Hepatocyte (in vitro differentiated cells): Measurements from ENCODE around the gene CMIP.

Source experiments
- EZH2 ChIP-seq: fragments of 200-600 bp; sonication (generic); IDR thresholded peaks from 2 replicates; pipeline ENCODE4 v1.6.1; 2016; ENCODE audit warnings: antibody characterized with exemption, mild to moderate bottlenecking, borderline replicate concordance
- EZH2phosphoT487 ChIP-seq: fragments of 200-600 bp; sonication (generic); IDR thresholded peaks from one replicate; pipeline ENCODE4 v1.6.1; 2018; ENCODE audit warnings: antibody characterized with exemption, mild to moderate bottlenecking, low read depth, moderate library complexity; ENCODE audit not compliant: unreplicated experiment, severe bottlenecking
- TF ChIP-seq, protein P1 (sequence below): fragments of 200-600 bp; sonication (generic); IDR thresholded peaks from 2 replicates; pipeline ENCODE4 v1.5.1; 2016; ENCODE audit warnings: antibody characterized with exemption, mild to moderate bottlenecking; ENCODE audit not compliant: poor library complexity

DNA sequence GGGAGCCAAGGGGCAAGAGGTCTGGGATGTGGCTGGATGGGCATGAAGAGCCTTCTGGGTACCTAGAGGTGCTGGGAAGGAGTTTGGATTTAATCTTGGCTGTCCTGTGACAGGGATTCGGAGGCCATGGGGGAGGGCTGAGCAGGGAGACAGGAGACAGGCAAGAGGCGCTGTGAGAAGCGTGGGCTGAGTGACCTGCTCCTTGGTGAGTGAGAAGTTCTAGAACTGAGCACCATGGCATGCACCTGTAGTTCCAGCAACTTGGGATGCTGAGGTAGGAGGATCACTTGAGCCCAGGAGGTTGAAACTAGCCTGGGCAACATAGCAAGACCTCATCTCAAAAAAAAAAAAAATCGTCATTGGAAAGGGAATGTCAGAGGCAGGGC lies 256.2 kb downstream of the CMIP start:
- TF ChIP-seq, protein P1, sequence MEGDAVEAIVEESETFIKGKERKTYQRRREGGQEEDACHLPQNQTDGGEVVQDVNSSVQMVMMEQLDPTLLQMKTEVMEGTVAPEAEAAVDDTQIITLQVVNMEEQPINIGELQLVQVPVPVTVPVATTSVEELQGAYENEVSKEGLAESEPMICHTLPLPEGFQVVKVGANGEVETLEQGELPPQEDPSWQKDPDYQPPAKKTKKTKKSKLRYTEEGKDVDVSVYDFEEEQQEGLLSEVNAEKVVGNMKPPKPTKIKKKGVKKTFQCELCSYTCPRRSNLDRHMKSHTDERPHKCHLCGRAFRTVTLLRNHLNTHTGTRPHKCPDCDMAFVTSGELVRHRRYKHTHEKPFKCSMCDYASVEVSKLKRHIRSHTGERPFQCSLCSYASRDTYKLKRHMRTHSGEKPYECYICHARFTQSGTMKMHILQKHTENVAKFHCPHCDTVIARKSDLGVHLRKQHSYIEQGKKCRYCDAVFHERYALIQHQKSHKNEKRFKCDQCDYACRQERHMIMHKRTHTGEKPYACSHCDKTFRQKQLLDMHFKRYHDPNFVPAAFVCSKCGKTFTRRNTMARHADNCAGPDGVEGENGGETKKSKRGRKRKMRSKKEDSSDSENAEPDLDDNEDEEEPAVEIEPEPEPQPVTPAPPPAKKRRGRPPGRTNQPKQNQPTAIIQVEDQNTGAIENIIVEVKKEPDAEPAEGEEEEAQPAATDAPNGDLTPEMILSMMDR: no peak
- TF ChIP-seq EZH2 (no peak), EZH2phosphoT487 (no peak)
